ENCODE measurements around the gene JAZF1. TPM values are rescaled to one million over a fixed set of nuclear protein-coding genes. Genes with fewer than 3 reads are reported as not detected.

Gene JAZF1
- total and polyA plus RNA-seq, 2 of the 8 experiments (the other 6 are each of a cell fraction or from before 2014, with no cell fraction given) = 2.6 to 21.8 TPM

DNA sequence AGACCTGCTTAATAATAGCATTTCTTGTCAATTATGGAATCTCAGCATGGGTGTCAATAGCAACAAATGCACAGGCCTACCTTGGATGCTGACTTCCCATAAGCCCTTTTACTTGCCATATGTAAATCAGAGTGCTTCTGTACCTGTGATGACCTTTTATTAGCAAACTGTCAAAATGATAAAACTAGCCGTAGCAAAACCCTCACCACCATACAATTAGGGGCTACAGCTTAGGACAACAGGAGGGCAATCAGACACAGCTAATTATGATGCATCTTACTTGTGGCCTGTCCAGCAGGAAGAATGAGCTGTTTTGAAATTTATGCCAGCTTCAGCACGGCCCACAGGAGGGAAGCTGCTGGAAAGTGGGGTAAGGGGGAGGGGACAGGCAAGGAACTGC, 239.1 kb downstream of the JAZF1 start:
- POLR2A ChIA-PET (ENCODE audit: partially characterized antibody) = no interaction called here
- Histone ChIP-seq H3K4ac (replicated peaks; ENCODE audit: insufficient read length, low read depth, low read length) (no peak overlapping the region), H2BK15ac (ENCODE audit: low read length) (no peak overlapping the region), H3K23me2 (ENCODE audit: low read depth, low read length) (no peaks in the 10 kb centered on the region; the same call in 1 of the 2 replicates), H2BK5ac (ENCODE audit: low read depth, low read length) (no peak overlapping the region), H3K23ac (ENCODE audit: insufficient read length) (no peak overlapping the region), H3K18ac (ENCODE audit: extremely low read depth, low read length) (no peak overlapping the region), H2AK5ac (ENCODE audit: low read depth, low read length) (no peak overlapping the region), H4K20me1 (replicated peaks in 1 of 2; ENCODE audit: control insufficient read depth in 1 of 2, insufficient read depth in 2 of 2, low read length in 2 of 2) (no peaks in the 10 kb centered on the region), H3K4me3 (ENCODE audit: extremely low read depth in 1 of 4, insufficient read depth in 2 of 4, low read depth in 3 of 4, low read length in 4 of 4) (no peak overlapping the region), H4K8ac (ENCODE audit: extremely low read depth, insufficient read depth, low read length) (no peak overlapping the region), H3K56ac (replicated peaks; ENCODE audit: insufficient read length, low read depth, low read length) (no peak overlapping the region), H3K9me3 (ENCODE audit: insufficient read depth in 2 of 2, low read depth in 1 of 2, low read length in 1 of 2) (no peaks in the 10 kb centered on the region), H3K27ac (ENCODE audit: low read depth, low read length) (no peak overlapping the region), H4K91ac (replicated peaks; ENCODE audit: insufficient read length, low read length) (no peak overlapping the region), H3K27me3 (replicated peaks in 1 of 4; ENCODE audit: control insufficient read depth in 3 of 4, extremely low read depth in 1 of 4, insufficient read depth in 3 of 4, low read length in 3 of 4) (no peaks in the 10 kb centered on the region), H4K5ac (ENCODE audit: insufficient read length, low read depth, low read length) (no peak overlapping the region), H2AFZ (ENCODE audit: low read length) (no peak overlapping the region), H3K14ac (ENCODE audit: insufficient read length) (no peak overlapping the region), H3K4me2 (ENCODE audit: insufficient read depth in 1 of 2, low read depth in 2 of 2, low read length in 2 of 2) (no peak overlapping the region), H3K4me1 (replicated peaks in 1 of 4; ENCODE audit: control insufficient read depth in 3 of 4, insufficient read depth in 4 of 4, low read length in 3 of 4) (no peaks in the 10 kb centered on the region), H2BK12ac (ENCODE audit: low read depth, low read length) (no peak overlapping the region), H2BK120ac (replicated peaks; ENCODE audit: low read depth, low read length) (no peak overlapping the region), H3K36me3 (ENCODE audit: control insufficient read depth in 2 of 4, insufficient read depth in 4 of 4, low read length in 3 of 4) (no peaks in the 10 kb centered on the region), H3K9ac (replicated peaks in 1 of 4; ENCODE audit: extremely low read depth in 1 of 4, low read depth in 3 of 4, low read length in 3 of 4) (no peak overlapping the region), H3K79me1 (ENCODE audit: low read depth, low read length) (no peaks in the 10 kb centered on the region; the same call in 1 of the 2 replicates), H2BK20ac (ENCODE audit: low read length) (no peak overlapping the region), H3K79me2 (ENCODE audit: control insufficient read depth in 1 of 2, insufficient read depth in 2 of 2, low read length in 2 of 2) (no peaks in the 10 kb centered on the region)
- CTCF ChIA-PET (ENCODE audit: partially characterized antibody) = interaction anchor here (0.6 to 1.8 kb wide), 8 partner anchors 16 to 983 kb away, joined by 3 to 6 read pairs (median 3); no protein-coding TSS in a partner anchor
- DNase-seq (ENCODE audit: low read depth in 1 of 2, low spot score in 2 of 2) (no peak), FAIRE-seq (no peak)
- 87% methylated on average over 2 of the region's 2 CpGs; no CpG with 5 or more reads in 1 of the 2 experiments for WGBS, 2 experiments (ENCODE audit: extremely low coverage in 1 of 2, insufficient coverage in 1 of 2, insufficient read length in 1 of 2, insufficient replicate concordance in 2 of 2, low coverage in 1 of 2, low lambda C conversion rate in 2 of 2, missing lambda C conversion rate in 1 of 2)
- TF ChIP-seq SUZ12 (IDR thresholded peaks at IDR 0.05; ENCODE audit: low read length) = no peak

Data from H1 (cell line).